HEK293T (cell line): ENCODE measurements around the gene PGM1.

ENCODE experiments used
- ARNT ChIP-seq: fragments of 450-650 bp; IDR thresholded peaks from 2 replicates; pipeline ENCODE4 v1.6.1; 2017; ENCODE audit warnings: mild to moderate bottlenecking
- BHLHE40 ChIP-seq: fragments of 450-650 bp; IDR thresholded peaks from 2 replicates; pipeline ENCODE4 v1.6.1; 2016; ENCODE audit warnings: mild to moderate bottlenecking, moderate library complexity, borderline replicate concordance
- CTBP1 ChIP-seq: fragments of 450-650 bp; IDR thresholded peaks from 2 replicates; pipeline ENCODE4 v1.6.1; 2016; ENCODE audit warnings: borderline replicate concordance
- FOXK2 ChIP-seq: fragments of 450-650 bp; IDR thresholded peaks from 2 replicates; pipeline ENCODE4 v1.6.1; 2016; ENCODE audit warnings: mild to moderate bottlenecking
- FOXM1 ChIP-seq: fragments of 450-650 bp; IDR thresholded peaks from 2 replicates; pipeline ENCODE4 v1.6.1; 2017; ENCODE audit warnings: mild to moderate bottlenecking, borderline replicate concordance
- L3MBTL2 ChIP-seq: fragments of 450-650 bp; conservative IDR thresholded peaks from 2 replicates; pipeline ENCODE4 v1.6.1; 2016; ENCODE audit warnings: mild to moderate bottlenecking
- LEF1 ChIP-seq: fragments of 450-650 bp; IDR thresholded peaks from 2 replicates; pipeline ENCODE4 v1.6.1; 2017; ENCODE audit warnings: mild to moderate bottlenecking, borderline replicate concordance
- NFRKB ChIP-seq: fragments of 450-650 bp; IDR thresholded peaks from 2 replicates; pipeline ENCODE4 v1.6.1; 2016; ENCODE audit warnings: mild to moderate bottlenecking, moderate library complexity
- SP1 ChIP-seq: fragments of 450-650 bp; IDR thresholded peaks from 2 replicates; pipeline ENCODE4 v1.6.1; 2017
- SUZ12 ChIP-seq: fragments of 450-650 bp; IDR thresholded peaks from 2 replicates; pipeline ENCODE4 v1.6.1; 2016; ENCODE audit warnings: mild to moderate bottlenecking
- TARDBP ChIP-seq: fragments of 450-650 bp; IDR thresholded peaks from 2 replicates; pipeline ENCODE4 v1.6.1; 2016
- TF ChIP-seq, protein P1 (sequence below): fragments of 450-650 bp; IDR thresholded peaks from 2 replicates; pipeline ENCODE4 v1.6.1; 2016

DNA sequence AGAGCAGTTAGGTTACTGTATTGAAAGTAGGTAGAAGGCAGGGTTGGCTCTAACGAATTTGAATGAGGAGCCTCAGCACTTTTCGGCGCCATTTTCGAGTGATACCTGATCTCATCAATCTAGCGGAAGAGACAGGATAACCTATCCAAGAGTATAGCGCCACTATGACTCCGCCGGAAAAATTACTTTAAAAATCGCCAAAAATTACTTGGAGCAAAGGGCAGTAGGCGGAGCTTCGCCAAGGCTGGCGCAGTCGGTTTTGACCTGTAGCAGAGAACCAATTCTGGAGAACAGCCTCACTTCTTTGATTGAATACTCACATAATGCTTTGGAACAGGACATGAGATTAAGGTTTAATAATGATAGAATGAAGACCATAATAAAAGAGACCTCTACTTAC is 44.3 kb upstream of the PGM1 start:
- no peak for TF ChIP-seq FOXK2
- no peak for TF ChIP-seq NFRKB
- TF ChIP-seq ARNT = no peak
- no peak for TF ChIP-seq FOXM1
- TF ChIP-seq SUZ12 = no peak
- TF ChIP-seq SP1 = no peak
- no peak for TF ChIP-seq BHLHE40
- TF ChIP-seq CTBP1 = no peak
- TF ChIP-seq LEF1 = no peak
- TF ChIP-seq TARDBP = no peak
- TF ChIP-seq, protein P1, sequence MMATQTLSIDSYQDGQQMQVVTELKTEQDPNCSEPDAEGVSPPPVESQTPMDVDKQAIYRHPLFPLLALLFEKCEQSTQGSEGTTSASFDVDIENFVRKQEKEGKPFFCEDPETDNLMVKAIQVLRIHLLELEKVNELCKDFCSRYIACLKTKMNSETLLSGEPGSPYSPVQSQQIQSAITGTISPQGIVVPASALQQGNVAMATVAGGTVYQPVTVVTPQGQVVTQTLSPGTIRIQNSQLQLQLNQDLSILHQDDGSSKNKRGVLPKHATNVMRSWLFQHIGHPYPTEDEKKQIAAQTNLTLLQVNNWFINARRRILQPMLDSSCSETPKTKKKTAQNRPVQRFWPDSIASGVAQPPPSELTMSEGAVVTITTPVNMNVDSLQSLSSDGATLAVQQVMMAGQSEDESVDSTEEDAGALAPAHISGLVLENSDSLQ = no peak
- no peak for TF ChIP-seq L3MBTL2
